ENCODE results near the gene SLC9A7.

The SLC9A7 gene

GRCh38 chrX:46698691-46699090 is 60.2 kb downstream of the SLC9A7 start:
- no peak for DNase-seq

DNA sequence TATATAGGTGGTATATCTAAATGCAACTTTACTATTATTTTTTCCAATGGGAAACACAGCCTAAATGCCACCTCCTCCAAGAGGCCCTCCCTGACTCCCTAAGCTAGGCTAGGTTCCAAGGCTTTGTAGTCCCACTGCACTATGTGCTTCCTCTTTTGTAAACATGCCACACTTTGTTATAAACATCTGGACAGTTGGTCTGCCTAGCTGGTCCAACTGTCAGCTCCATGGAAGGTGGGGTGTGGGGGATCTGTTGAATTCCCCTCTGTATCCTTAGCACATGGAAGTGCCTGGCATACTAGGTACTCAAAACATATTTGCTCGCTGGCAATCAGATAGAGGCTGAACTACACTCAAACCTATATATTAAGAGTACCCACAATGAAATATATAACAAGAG is 63.4 kb downstream of the SLC9A7 start:
- DNase-seq, result no peak

GRCh38 chrX:46694549-46694948 is 64.4 kb downstream of the SLC9A7 start:
- DNase-seq, result no peak

- DNase-seq, result no peak
Observed at GRCh38 chrX:46693149-46693548, 65.8 kb downstream of the SLC9A7 start.

GRCh38 chrX:46690818-46691217 is 68.1 kb downstream of the SLC9A7 start:
- DNase-seq, result no peak

DNA sequence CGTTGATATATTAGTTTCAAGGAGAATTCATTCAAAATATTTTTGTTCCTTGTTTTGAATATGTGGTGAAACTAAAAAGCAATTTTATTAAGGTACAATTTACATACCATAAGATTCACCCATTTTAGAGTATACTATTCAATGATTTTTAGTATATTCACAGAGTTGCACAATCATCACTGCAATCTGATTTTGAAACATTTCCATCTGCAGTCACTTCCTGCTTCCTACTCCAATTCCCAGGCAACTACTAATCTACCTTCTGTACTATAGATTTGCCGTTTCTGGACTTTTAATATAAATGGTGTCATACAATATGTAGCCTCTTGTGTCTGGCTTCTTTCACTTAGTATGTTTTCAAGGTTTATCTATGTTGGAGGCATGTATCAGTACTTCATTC is 71.3 kb downstream of the SLC9A7 start:
- no peak for DNase-seq

- DNase-seq, result peak; percentile 64
Observed at GRCh38 chrX:46686003-46686645, 72.8 kb downstream of the SLC9A7 start.

GRCh38 chrX:46683048-46683447 is 75.9 kb downstream of the SLC9A7 start:
- DNase-seq, result no peak

DNA sequence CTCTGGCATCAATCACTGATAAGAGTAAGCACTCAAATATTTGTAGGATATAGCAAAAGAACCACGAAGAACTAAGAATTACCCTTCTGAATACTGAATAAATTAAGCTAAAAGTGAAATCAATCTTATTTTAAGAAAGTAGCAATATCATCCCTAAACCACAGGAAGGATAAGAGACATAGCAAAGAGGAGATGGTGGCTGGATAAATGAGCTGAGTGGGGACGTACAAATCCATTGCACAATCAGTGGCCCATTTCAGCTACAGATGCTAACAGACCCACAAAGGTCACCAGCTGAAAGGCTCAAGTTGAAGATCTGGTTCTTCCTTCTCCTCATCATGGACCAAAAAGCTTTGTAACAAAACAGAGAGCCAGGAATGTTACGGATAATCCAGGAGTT is 77.1 kb downstream of the SLC9A7 start:
- DNase-seq, result no peak

DNA sequence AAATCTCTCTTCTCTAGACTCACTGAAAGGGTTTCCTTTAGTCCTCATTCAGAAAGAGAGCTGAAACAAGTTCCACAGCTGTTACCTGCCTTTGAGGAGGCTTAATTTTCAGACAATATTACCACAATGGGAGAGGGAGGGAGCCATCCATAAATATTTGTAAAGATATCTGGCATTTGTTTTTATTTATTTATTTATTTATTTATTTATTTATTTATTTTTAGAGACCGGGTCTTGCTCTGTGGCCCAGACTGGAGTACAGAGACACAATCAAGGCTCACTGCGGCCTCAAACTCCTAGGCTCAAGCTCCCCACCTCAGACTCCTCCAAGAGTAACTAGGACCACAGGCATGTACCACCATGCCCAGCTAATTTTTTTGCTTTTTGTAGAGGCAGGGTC is 80.7 kb downstream of the SLC9A7 start:
- DNase-seq, result no peak

DNA sequence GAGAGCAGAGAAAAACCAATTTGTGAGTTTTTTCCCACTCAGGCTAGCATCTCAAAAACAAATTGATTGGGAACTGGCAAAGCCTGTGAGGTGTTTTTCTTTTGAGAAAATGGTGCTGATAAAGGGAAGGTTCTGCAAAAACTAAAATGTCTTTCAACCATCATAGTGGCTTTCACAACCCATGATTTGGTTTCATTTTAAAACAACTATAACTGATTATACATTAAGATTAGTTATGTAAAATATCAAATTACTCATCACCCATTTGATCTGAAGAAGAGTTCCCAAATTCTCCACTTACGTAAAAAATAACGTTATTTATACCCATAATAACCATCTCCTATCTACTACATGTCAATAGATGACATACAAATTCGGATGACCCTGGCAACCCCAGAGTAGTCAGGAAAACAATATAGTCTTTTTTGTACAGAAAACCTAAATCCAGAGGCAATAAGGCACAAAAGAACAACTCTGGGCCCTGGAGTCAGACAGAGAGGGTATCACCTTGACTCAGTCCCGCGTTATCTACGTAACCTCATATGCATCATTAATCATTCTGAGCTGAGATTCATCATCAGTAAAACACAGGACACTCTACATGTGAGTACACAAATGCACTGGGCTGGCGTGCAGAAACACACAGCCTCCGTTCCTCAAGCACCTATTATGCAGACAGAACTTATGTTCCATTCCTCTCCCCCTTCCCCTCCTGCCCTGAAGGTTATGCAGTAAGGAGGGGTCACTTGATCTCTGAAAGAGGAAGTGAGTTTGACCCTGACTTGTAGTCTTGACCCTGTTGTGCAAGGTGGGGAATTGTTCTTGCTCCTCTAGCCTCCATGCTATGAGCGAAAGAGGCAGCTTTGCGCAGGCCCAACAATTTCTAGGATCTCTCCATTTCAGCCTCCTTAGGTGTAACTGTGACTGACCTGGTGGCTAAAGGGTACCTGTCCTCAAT is 82.2 kb downstream of the SLC9A7 start:
- peak; percentile 25 for DNase-seq

DNA sequence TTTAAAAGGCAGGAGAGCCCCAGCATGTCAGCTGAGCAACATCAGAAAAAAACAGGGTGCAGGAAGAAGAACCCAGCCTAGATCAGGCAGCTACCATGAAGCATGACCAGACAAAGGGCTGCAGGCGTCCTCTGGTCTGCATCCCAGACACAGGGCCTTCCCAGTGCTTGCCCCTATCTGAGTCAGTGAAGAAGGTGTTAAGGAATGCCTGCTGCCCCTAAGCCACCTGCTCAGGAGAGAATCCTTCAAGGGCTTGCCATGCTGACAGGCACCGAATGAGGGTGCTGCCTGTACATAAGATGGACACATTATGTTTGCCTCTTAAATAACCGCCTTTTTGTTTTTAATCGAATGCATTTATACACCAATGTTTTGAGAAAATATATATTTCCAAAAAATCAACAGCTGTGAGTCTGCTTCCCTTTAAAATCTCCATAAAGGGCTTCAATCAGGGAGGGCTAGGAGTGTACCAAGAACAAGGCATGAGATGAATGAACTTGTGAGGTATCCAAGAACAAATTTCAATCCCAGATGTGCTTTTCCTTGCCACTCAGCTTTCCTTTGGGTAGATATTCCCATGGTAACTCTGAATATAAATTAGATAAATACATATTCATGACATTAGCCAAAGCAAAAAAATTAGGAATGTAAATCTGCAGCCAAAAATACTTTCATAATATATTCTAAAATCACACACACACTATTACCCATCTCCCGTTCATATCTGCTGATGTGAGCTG is 85.1 kb downstream of the SLC9A7 start:
- DNase-seq, result no peak

DNA sequence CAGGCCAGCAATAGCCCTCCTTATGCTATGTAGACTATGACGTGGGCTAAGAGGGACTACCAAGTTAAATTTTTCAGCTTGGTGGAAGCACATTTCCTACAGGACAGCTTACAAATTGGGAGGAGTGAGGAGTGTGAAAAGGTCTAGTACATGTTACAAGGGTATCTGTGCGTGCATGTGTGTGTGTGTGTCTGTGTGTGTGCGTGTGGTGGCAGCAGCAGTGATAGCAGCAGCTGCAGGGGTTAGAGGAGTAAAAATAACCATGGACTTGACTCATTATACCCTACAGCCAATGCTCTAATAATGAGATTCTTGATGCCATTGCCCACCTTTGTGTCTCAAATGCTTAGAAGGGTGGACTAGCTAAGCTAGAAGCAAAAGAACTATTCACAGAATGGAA is 88.6 kb downstream of the SLC9A7 start:
- no peak for DNase-seq

GRCh38 chrX:46666831-46667230 is 92.1 kb downstream of the SLC9A7 start:
- no peak for DNase-seq

- no peak for DNase-seq
Observed at GRCh38 chrX:46665232-46666152, 93.4 kb downstream of the SLC9A7 start.

DNA sequence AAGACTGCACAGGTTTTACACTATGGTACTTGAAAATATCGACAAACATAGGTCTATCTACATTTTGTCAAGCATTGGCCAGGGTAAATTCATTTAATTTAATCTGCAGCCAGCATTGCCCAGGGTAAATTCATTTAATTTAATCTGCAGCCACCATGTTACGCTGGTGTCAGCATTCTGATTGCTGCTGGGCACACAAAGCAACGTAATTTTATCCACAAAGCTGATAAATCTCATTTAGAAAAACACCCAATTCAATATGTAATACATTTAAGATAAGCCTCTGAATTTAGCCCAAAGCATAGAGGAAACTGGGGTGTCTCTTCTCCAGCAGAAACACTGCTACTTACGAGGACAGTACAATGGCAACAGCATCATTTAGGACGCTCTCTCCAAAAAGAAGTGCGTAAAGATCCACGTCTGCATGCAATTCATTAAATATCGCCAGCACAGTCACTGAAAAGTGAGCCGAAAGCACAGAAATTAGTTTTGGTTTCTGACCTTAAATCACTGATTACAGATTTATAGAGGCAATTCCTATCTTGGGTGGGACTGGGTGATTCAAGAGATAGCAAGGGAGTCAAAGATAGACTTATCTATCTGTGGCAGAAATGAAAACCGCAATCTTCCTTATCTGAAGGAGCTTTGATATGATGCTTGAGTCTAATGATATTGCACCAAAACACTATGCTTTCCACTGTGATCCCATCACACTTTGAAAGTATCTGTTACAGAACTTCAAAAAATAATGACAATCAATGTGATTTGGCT is 96.5 kb downstream of the SLC9A7 start:
- DNase-seq, result no peak

DNA sequence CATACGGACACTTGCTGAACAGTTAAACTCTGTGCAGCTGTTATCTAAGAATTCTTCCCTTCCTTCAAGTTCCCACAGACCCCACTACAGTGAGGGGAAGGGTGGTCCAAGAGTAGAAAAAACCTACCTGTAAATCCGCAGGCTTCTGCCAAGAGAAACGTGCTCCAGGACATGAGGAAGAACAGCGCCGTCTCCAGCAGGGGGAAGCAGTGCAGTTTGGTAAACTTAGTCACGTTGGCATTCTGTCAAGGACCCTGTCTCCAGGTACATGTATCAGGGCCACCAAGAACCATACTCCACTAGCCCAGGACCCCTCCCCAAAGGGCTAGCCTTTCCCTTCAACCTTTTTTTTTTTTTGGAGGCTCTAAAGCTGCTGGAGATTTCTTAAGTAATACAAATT is 105.4 kb downstream of the SLC9A7 start:
- peak; percentile 12 for DNase-seq

DNA sequence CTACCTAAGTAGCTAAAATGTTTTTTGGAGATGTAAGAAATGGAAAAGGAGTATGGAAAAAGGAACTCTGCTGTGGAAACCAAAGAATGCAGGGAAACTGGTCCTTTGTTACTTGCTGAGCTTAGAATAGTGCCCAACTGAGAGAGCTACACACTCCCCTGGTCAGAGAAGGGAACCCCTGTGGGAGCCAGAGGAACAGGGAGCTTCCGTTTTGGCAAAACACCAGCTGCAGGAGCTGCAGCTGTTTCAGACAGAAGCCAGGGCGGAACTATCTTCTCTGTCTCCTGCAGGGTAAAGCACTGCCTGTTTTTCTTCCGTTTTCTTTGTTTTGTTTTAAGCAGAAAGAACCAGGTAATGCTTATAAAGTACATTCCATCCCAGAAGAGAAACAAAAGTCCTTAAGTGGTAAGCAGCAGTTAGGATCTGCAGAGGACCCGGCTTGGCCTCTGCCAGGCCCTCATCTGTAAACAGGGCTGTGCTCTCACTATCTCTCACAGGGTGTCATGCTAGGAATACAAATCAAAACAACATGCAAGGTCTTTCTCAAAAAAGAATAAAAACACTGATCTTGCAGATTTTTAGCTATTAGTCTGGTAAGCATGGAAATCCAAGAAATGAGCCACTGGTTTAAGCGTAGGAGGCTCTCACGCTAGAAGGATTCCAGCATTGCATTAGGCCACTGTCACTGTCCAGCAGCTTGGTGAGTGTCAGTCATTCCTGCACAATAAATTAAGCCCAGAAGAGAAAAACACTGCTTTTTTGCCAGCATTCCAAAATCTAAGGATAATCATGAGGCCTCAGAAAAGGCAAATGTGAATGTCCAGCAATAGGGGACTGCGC is 109.3 kb downstream of the SLC9A7 start:
- DNase-seq, result no peak

- no peak for DNase-seq
Observed at GRCh38 chrX:46648660-46649059, 110.3 kb downstream of the SLC9A7 start.

DNA sequence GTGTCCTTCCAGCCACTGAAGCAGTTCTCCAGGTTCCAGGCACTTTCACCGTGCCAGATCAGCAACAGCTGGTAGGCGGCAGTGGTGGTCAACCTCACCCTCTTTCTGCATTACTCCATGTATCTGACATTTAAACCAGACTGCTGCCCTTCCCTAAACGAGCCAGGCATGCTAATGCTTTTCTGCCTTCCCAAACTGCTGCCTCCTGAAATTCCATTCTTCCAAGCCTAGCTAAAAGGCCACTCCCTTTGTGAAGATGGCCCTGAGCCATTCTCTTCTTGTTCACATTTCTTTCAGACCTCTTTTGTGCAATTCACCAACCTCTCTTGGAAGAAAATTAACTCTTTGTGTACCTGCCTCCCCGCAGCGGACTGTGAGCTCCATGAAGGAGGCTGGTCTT is 111.7 kb downstream of the SLC9A7 start:
- no peak for DNase-seq

GRCh38 chrX:46645614-46646013 is 113.3 kb downstream of the SLC9A7 start:
- DNase-seq, result no peak

Measured in activated CD4-positive, alpha-beta T cell treated with anti-CD3 and anti-CD28 coated beads, Interleukin-2, amount 50 U/mL, for 16 hours (primary cell).